HG03097 (cell line): ENCODE measurements around the gene AUTS2.

Source experiments
- ATAC-seq: cut with Tn5 transposase; IDR thresholded peaks from one replicate; pipeline ENCODE4 v1.9.1; 2021; ENCODE audit not compliant: unreplicated experiment, low FRiP score

The AUTS2 gene

GRCh38 chr7:69622014-69622835 lies 23.9 kb downstream of the AUTS2 start:
- ATAC-seq = no peak

GRCh38 chr7:69622960-69623359 lies 24.7 kb downstream of the AUTS2 start:
- no peak for ATAC-seq

- no peak for ATAC-seq
Observed at GRCh38 chr7:69624435-69625230, 26.4 kb downstream of the AUTS2 start.

GRCh38 chr7:69625238-69625637 lies 27.0 kb downstream of the AUTS2 start:
- ATAC-seq = no peak

- no peak for ATAC-seq
Observed at GRCh38 chr7:69625798-69626197, 27.5 kb downstream of the AUTS2 start.

- ATAC-seq = no peak
Observed at GRCh38 chr7:69630292-69630691, 32.0 kb downstream of the AUTS2 start.

- no peak for ATAC-seq
Observed at GRCh38 chr7:69631131-69631530, 32.9 kb downstream of the AUTS2 start.

GRCh38 chr7:69632280-69632679 lies 34.0 kb downstream of the AUTS2 start:
- no peak for ATAC-seq

GRCh38 chr7:69633122-69633831 lies 35.0 kb downstream of the AUTS2 start:
- no peak for ATAC-seq

GRCh38 chr7:69635555-69636185 lies 37.4 kb downstream of the AUTS2 start:
- ATAC-seq = no peak

- no peak for ATAC-seq
Observed at GRCh38 chr7:69638674-69639073, 40.4 kb downstream of the AUTS2 start.

- ATAC-seq = no peak
Observed at GRCh38 chr7:69640216-69640615, 41.9 kb downstream of the AUTS2 start.

GRCh38 chr7:69640925-69641594 lies 42.8 kb downstream of the AUTS2 start:
- no peak for ATAC-seq

GRCh38 chr7:69643265-69643664 lies 45.0 kb downstream of the AUTS2 start:
- no peak for ATAC-seq

- ATAC-seq = no peak
Observed at GRCh38 chr7:69643708-69644445, 45.6 kb downstream of the AUTS2 start.

GRCh38 chr7:69645683-69646082 lies 47.4 kb downstream of the AUTS2 start:
- no peak for ATAC-seq

- peak; percentile 69 for ATAC-seq
Observed at GRCh38 chr7:69651101-69651590, 52.9 kb downstream of the AUTS2 start.

GRCh38 chr7:69652947-69653701 lies 54.8 kb downstream of the AUTS2 start:
- no peak for ATAC-seq

GRCh38 chr7:69653806-69654205 lies 55.5 kb downstream of the AUTS2 start:
- no peak for ATAC-seq
